Gastrocnemius medialis (tissue), 4 donors: ENCODE measurements around the gene PIM3. TPM values are rescaled to one million over a fixed set of nuclear protein-coding genes. Genes with fewer than 3 reads are reported as not detected.

Experiments
- ATAC-seq, 2 donors: fragments of 150-250 bp; one replicate each; pipeline ENCODE4 v1.9.1; 2016
- DNase-seq, 2 donors: peaks; one replicate each; pipeline ENCODE4 v3.0.0-alpha.2; 2019
- H3K27ac ChIP-seq, 4 donors: fragments of 200-600 bp; sonication (generic); 1 replicate in 1 of 4; 2 replicates in 3 of 4; pipeline ENCODE4 v1.5.1; 2016 to 2018; ENCODE audit warnings: mild to moderate bottlenecking in 2 of 4, moderate library complexity in 1 of 4
- H3K27me3 ChIP-seq, 3 donors: fragments of 200-600 bp; sonication (generic) in 2 of 3; 1 replicate in 1 of 3; 2 replicates in 2 of 3; pipeline versions ENCODE4 v1.5.1 to v1.6.0; 2016 to 2019; ENCODE audit warnings: mild to moderate bottlenecking in 1 of 3, moderate library complexity in 1 of 3
- H3K36me3 ChIP-seq, 2 donors: fragments of 200-600 bp; sonication (generic) in 1 of 2; one replicate each; pipeline ENCODE4 v1.5.1; 2017 to 2018
- H3K4me1 ChIP-seq, 2 donors: fragments of 200-600 bp; sonication (generic) in 1 of 2; one replicate each; pipeline ENCODE4 v1.5.1; 2016 to 2017; ENCODE audit warnings: mild to moderate bottlenecking in 2 of 2
- H3K4me3 ChIP-seq, 4 donors: fragments of 200-600 bp; sonication (generic) in 3 of 4; 1 replicate in 1 of 4; 2 replicates in 3 of 4; pipeline ENCODE4 v1.5.1; 2016 to 2019; ENCODE audit warnings: mild to moderate bottlenecking in 2 of 4
- H3K9me3 ChIP-seq, 3 donors: fragments of 200-600 bp; sonication (generic) in 2 of 3; 1 replicate in 1 of 3; 2 replicates in 2 of 3; pipeline ENCODE4 v1.5.1; 2016 to 2019
- CTCF ChIP-seq, 5 experiments: fragments of 450-650 bp in 3 of 5; fragments of 200-600 bp in 2 of 5; sonication (generic) in 2 of 5; IDR thresholded peaks in 4 of 5; conservative IDR thresholded peaks in 1 of 5; 1 replicate in 4 of 5; 2 replicates in 1 of 5; pipeline ENCODE4 v1.5.1; 2016 to 2019; ENCODE audit warnings: antibody characterized with exemption in 5 of 5, mild to moderate bottlenecking in 3 of 5, moderate library complexity in 3 of 5
- POLR2A ChIP-seq, 2 donors: fragments of 450-650 bp; IDR thresholded peaks; one replicate each; pipeline ENCODE4 v1.6.1; 2017; ENCODE audit warnings: antibody characterized with exemption in 2 of 2, mild to moderate bottlenecking in 2 of 2, moderate library complexity in 2 of 2
- in situ Hi-C, 4 donors: fragments of 200-750 bp; cut with MboI; loops; one replicate each; pipeline versions ENCODE4 v1.15.0 to v1.8.0; 2017; ENCODE audit warnings: low sequenced_read_pairs in 4 of 4
- intact Hi-C: fragments of 100-400 bp; cut with DNase I; formaldehyde crosslinking; loops from one replicate; pipeline ENCODE4 v1.15.1; 2023; ENCODE audit warnings: low total_unique reads
- total RNA-seq, 4 donors: library from RNA; depleted of rRNA; stranded (reverse); fragments of >200 nt; gene quantifications; one replicate each; pipeline versions ENCODE4 v1.1.0 to v1.2.3, GENCODE V29; 2016

The PIM3 gene
- total RNA-seq, 4 donors from 2014 or later = 165 to 327 (median 188) TPM

- Histone ChIP-seq H3K36me3 (peaks cover 0 to 32% of the 10 kb centered on the region in 2 donors), H3K27ac (no peak overlapping the region), H3K4me1 (peaks cover 5 to 10% of the 10 kb centered on the region in 2 donors), H3K9me3 (no peaks in the 10 kb centered on the region), H3K4me3 (no peak overlapping the region), H3K27me3 (no peaks in the 10 kb centered on the region)
- DNase-seq (no peak), ATAC-seq (no peak)
- TF ChIP-seq POLR2A (IDR thresholded peaks at IDR 0.05) (no peak), CTCF (IDR thresholded peaks at IDR 0.05 in 4 of 5, conservative IDR thresholded peaks at IDR 0.05 in 1 of 5) (no peak)
- intact Hi-C loops = no loop called here
- in situ Hi-C loops = loop anchor here in 2 of 4 donors (10.0 kb wide), 2 partner anchors 59 to 139 kb away; partner anchors contain the start of gene ZBED4 (in 1 of the 2)
Measured at GRCh38 chr22:49913446-49913845, 47.1 kb upstream of the PIM3 start.

- TF ChIP-seq CTCF (IDR thresholded peaks at IDR 0.05 in 4 of 5, conservative IDR thresholded peaks at IDR 0.05 in 1 of 5) (no peak), POLR2A (IDR thresholded peaks at IDR 0.05) (no peak)
- Histone ChIP-seq H3K4me3 (no peak overlapping the region), H3K4me1 (peaks cover 9 to 15% of the 10 kb centered on the region in 2 donors), H3K9me3 (no peaks in the 10 kb centered on the region), H3K27me3 (no peaks in the 10 kb centered on the region), H3K27ac (no peak overlapping the region), H3K36me3 (peaks cover 0 to 25% of the 10 kb centered on the region in 2 donors)
- ATAC-seq (no peak), DNase-seq (no peak)
- in situ Hi-C loops (loop anchor here in 2 of 4 donors (10.0 kb wide), 2 partner anchors 59 to 139 kb away; partner anchors contain the start of gene ZBED4 (in 1 of the 2)), intact Hi-C loops (no loop called here)
Measured at GRCh38 chr22:49914256-49914655, 46.3 kb upstream of the PIM3 start.

GRCh38 chr22:49915610-49916009 is 45.0 kb upstream of the PIM3 start:
- Histone ChIP-seq H3K4me1 (peaks cover 13 to 19% of the 10 kb centered on the region in 2 donors), H3K36me3 (peaks cover 0 to 22% of the 10 kb centered on the region in 2 donors), H3K27ac (no peak overlapping the region), H3K27me3 (no peaks in the 10 kb centered on the region), H3K9me3 (no peaks in the 10 kb centered on the region), H3K4me3 (no peak overlapping the region)
- intact Hi-C loops (loop anchor here (1.0 to 5.0 kb wide), 2 partner anchors 88 to 128 kb away; partner anchors contain the start of gene BRD1), in situ Hi-C loops (loop anchor here in 2 of 4 donors (10.0 kb wide), 2 partner anchors 61 to 141 kb away; partner anchors contain the start of gene ZBED4 (in 1 of the 2))
- DNase-seq (no peak), ATAC-seq (no peak)
- no peak for TF ChIP-seq POLR2A (IDR thresholded peaks at IDR 0.05)
- TF ChIP-seq CTCF (IDR thresholded peaks at IDR 0.05 in 4 of 5, conservative IDR thresholded peaks at IDR 0.05 in 1 of 5) = no peak

- H3K27ac ChIP-seq = no peak overlapping the region
- ATAC-seq (no peak), DNase-seq (no peak)
- intact Hi-C loops = loop anchor here (1.0 to 5.0 kb wide), 2 partner anchors 90 to 130 kb away; partner anchors contain the start of gene BRD1
- H3K27me3 ChIP-seq = no peaks in the 10 kb centered on the region
- H3K9me3 ChIP-seq = no peaks in the 10 kb centered on the region
- H3K4me1 ChIP-seq = peaks cover 13 to 19% of the 10 kb centered on the region in 2 donors
- TF ChIP-seq POLR2A (IDR thresholded peaks at IDR 0.05) (no peak), CTCF (IDR thresholded peaks at IDR 0.05 in 4 of 5, conservative IDR thresholded peaks at IDR 0.05 in 1 of 5) (no peak)
- H3K36me3 ChIP-seq = peaks cover 0 to 33% of the 10 kb centered on the region in 2 donors
- H3K4me3 ChIP-seq = no peak overlapping the region
- in situ Hi-C loops = loop anchor here in 2 of 4 donors (10.0 kb wide), 2 partner anchors 62 to 142 kb away; partner anchors contain the start of gene ZBED4 (in 1 of the 2)
Measured at GRCh38 chr22:49916831-49917230, 43.7 kb upstream of the PIM3 start.
